Skeletal muscle tissue (tissue), 4 donors: ENCODE data around the gene JAK2. TPM values are rescaled to one million over a fixed set of nuclear protein-coding genes. Genes with fewer than 3 reads are reported as not detected.
"Not testable (repeated sequence)": the region's sequence is repeated elsewhere in the genome, so short reads cannot be mapped to it uniquely, and the experiment has no call there.

Experiments used
- H3K27ac ChIP-seq: one replicate; pipeline ENCODE4 v1.7.0; 2013; ENCODE audit warnings: mild to moderate bottlenecking, low read depth, low read length, inconsistent platforms
- H3K27me3 ChIP-seq, 3 donors: one replicate each; pipeline ENCODE4 v1.7.0; 2013; ENCODE audit warnings: low read length in 3 of 3; ENCODE audit not compliant: control insufficient read depth in 3 of 3, insufficient read depth in 3 of 3
- H3K36me3 ChIP-seq, 3 donors: one replicate each; pipeline ENCODE4 v1.7.0; 2013; ENCODE audit warnings: low read length in 3 of 3; ENCODE audit not compliant: control insufficient read depth in 3 of 3, insufficient read depth in 3 of 3
- H3K4me1 ChIP-seq, 3 donors: one replicate each; pipeline ENCODE4 v1.7.0; 2013; ENCODE audit warnings: low read length in 3 of 3, mild to moderate bottlenecking in 3 of 3; ENCODE audit not compliant: control insufficient read depth in 3 of 3, insufficient read depth in 3 of 3
- H3K4me3 ChIP-seq, 3 donors: one replicate each; pipeline ENCODE4 v1.7.0; 2013; ENCODE audit warnings: low read length in 3 of 3
- H3K9ac ChIP-seq, 3 donors: one replicate each; pipeline ENCODE4 v1.7.0; 2013; ENCODE audit warnings: low read length in 3 of 3, mild to moderate bottlenecking in 3 of 3, moderate library complexity in 2 of 3, low read depth in 1 of 3
- H3K9me3 ChIP-seq, 3 donors: one replicate each; pipeline ENCODE4 v1.7.0; 2013; ENCODE audit warnings: low read length in 3 of 3; ENCODE audit not compliant: control insufficient read depth in 3 of 3
- total RNA-seq: library from RNA; depleted of rRNA; stranded (reverse); fragments of >200 nt; gene quantifications from one replicate; pipeline ENCODE4 v1.2.3, GENCODE V29; 2014
- donor health status: Osteomylitis.

The JAK2 gene
- total RNA-seq, 1 donor from 2014 or later, result 14.6 TPM

GRCh38 chr9:5025416-5025815 is 40.3 kb downstream of the JAK2 start:
- H3K4me1 ChIP-seq, result peaks cover 0 to 6% (median 0%) of the 10 kb centered on the region in 3 donors
- H3K9me3 ChIP-seq, result no peaks in the 10 kb centered on the region
- H3K27ac ChIP-seq, result no peak overlapping the region
- H3K9ac ChIP-seq, result no peak overlapping the region
- no peaks in the 10 kb centered on the region for H3K27me3 ChIP-seq
- no peak overlapping the region for H3K4me3 ChIP-seq
- peaks cover 5 to 23% (median 13%) of the 10 kb centered on the region in 3 donors for H3K36me3 ChIP-seq

- H3K4me3 ChIP-seq, H3K9ac ChIP-seq, H3K27ac ChIP-seq, H3K27me3 ChIP-seq, H3K9me3 ChIP-seq, H3K4me1 ChIP-seq: not testable (repeated sequence)
- H3K36me3 ChIP-seq, result peaks cover 0 to 11% (median 8%) of the 10 kb centered on the region in 3 donors
Measured at GRCh38 chr9:5031941-5032340, 46.9 kb downstream of the JAK2 start.

GRCh38 chr9:5040730-5041389 is 55.8 kb downstream of the JAK2 start:
- H3K27ac ChIP-seq, result no peak overlapping the region
- H3K9ac ChIP-seq, result no peak overlapping the region
- H3K4me1 ChIP-seq, result peaks cover 0 to 7% (median 0%) of the 10 kb centered on the region in 3 donors
- H3K4me3 ChIP-seq, result no peak overlapping the region
- H3K27me3 ChIP-seq, result no peaks in the 10 kb centered on the region
- peaks cover 2 to 7% (median 7%) of the 10 kb centered on the region in 3 donors for H3K9me3 ChIP-seq
- H3K36me3 ChIP-seq, result peaks cover 11 to 18% (median 16%) of the 10 kb centered on the region in 3 donors

GRCh38 chr9:5041390-5042115 is 56.5 kb downstream of the JAK2 start:
- Histone ChIP-seq H3K27ac (no peak overlapping the region), H3K4me3 (no peak overlapping the region), H3K27me3 (no peaks in the 10 kb centered on the region), H3K9me3 (peaks cover 2 to 7% (median 7%) of the 10 kb centered on the region in 3 donors), H3K36me3 (peaks cover 11 to 19% (median 16%) of the 10 kb centered on the region in 3 donors), H3K4me1 (peaks cover 0 to 7% (median 0%) of the 10 kb centered on the region in 3 donors), H3K9ac (no peak overlapping the region)

- peaks cover 11 to 19% (median 16%) of the 10 kb centered on the region in 3 donors for H3K36me3 ChIP-seq
- H3K27me3 ChIP-seq, result no peaks in the 10 kb centered on the region
- peaks cover 2 to 7% (median 7%) of the 10 kb centered on the region in 3 donors for H3K9me3 ChIP-seq
- H3K4me1 ChIP-seq, result peaks cover 0 to 7% (median 0%) of the 10 kb centered on the region in 3 donors
- no peak overlapping the region for H3K4me3 ChIP-seq
- no peak overlapping the region for H3K9ac ChIP-seq
- peak overlapping the region; percentile 70 for H3K27ac ChIP-seq
Measured at GRCh38 chr9:5042661-5043178, 57.6 kb downstream of the JAK2 start.

- Histone ChIP-seq H3K27ac (peak overlapping the region; percentile 70), H3K9me3 (peaks cover 2 to 7% (median 7%) of the 10 kb centered on the region in 3 donors), H3K36me3 (peaks cover 11 to 19% (median 16%) of the 10 kb centered on the region in 3 donors), H3K4me3 (no peak overlapping the region), H3K27me3 (no peaks in the 10 kb centered on the region), H3K9ac (no peak overlapping the region), H3K4me1 (peaks cover 0 to 7% (median 0%) of the 10 kb centered on the region in 3 donors)
Measured at GRCh38 chr9:5043381-5043780, 58.3 kb downstream of the JAK2 start.

- peak overlapping the region in 2 of 3 donors; percentile 29 to 72 for H3K9ac ChIP-seq
- H3K27me3 ChIP-seq, result no peaks in the 10 kb centered on the region
- peaks cover 0 to 7% (median 0%) of the 10 kb centered on the region in 3 donors for H3K4me1 ChIP-seq
- peak overlapping the region in 2 of 3 donors; percentile 15 to 68 for H3K4me3 ChIP-seq
- H3K36me3 ChIP-seq, result peaks cover 11 to 19% (median 16%) of the 10 kb centered on the region in 3 donors
- peak overlapping the region; percentile 70 for H3K27ac ChIP-seq
- H3K9me3 ChIP-seq, result peaks cover 2 to 7% (median 7%) of the 10 kb centered on the region in 3 donors
Measured at GRCh38 chr9:5044160-5044559, 59.1 kb downstream of the JAK2 start.

GRCh38 chr9:5052838-5053237 is 67.8 kb downstream of the JAK2 start:
- no peaks in the 10 kb centered on the region for H3K27me3 ChIP-seq
- H3K4me3 ChIP-seq, result no peak overlapping the region
- H3K27ac ChIP-seq, result no peak overlapping the region
- H3K9me3 ChIP-seq, result no peaks in the 10 kb centered on the region
- peaks cover 2 to 5% (median 5%) of the 10 kb centered on the region in 3 donors for H3K36me3 ChIP-seq
- no peak overlapping the region for H3K9ac ChIP-seq
- no peaks in the 10 kb centered on the region for H3K4me1 ChIP-seq

GRCh38 chr9:5062631-5063030 is 77.6 kb downstream of the JAK2 start:
- peaks cover 0 to 5% (median 2%) of the 10 kb centered on the region in 3 donors for H3K36me3 ChIP-seq
- H3K4me1 ChIP-seq, result no peaks in the 10 kb centered on the region
- no peak overlapping the region for H3K9ac ChIP-seq
- no peaks in the 10 kb centered on the region for H3K27me3 ChIP-seq
- no peaks in the 10 kb centered on the region for H3K9me3 ChIP-seq
- H3K4me3 ChIP-seq, result no peak overlapping the region
- H3K27ac ChIP-seq, result no peak overlapping the region

GRCh38 chr9:5072871-5073270 is 87.8 kb downstream of the JAK2 start:
- no peaks in the 10 kb centered on the region for H3K9me3 ChIP-seq
- H3K27ac ChIP-seq, result no peak overlapping the region
- H3K36me3 ChIP-seq, result peaks cover 18 to 43% (median 32%) of the 10 kb centered on the region in 3 donors
- no peak overlapping the region for H3K9ac ChIP-seq
- H3K4me1 ChIP-seq, result no peaks in the 10 kb centered on the region
- H3K4me3 ChIP-seq, result no peak overlapping the region
- H3K27me3 ChIP-seq, result no peaks in the 10 kb centered on the region
